NB4 (cell line): ENCODE measurements around the gene PRR15L.
"Not testable (repeated sequence)": the region's sequence is repeated elsewhere in the genome, so short reads cannot be mapped to it uniquely, and the experiment has no call there.

Experiments used
- POLR2A ChIP-seq: IDR thresholded peaks from 2 replicates; pipeline ENCODE4 v1.6.1; 2011; ENCODE audit warnings: mild to moderate bottlenecking; ENCODE audit not compliant: insufficient read length; ENCODE audit errors: extremely low read depth
- TF ChIP-seq, protein P1 (sequence below): IDR thresholded peaks from one replicate; pipeline ENCODE4 v1.5.1; 2012; ENCODE audit warnings: low read depth, low read length

DNA sequence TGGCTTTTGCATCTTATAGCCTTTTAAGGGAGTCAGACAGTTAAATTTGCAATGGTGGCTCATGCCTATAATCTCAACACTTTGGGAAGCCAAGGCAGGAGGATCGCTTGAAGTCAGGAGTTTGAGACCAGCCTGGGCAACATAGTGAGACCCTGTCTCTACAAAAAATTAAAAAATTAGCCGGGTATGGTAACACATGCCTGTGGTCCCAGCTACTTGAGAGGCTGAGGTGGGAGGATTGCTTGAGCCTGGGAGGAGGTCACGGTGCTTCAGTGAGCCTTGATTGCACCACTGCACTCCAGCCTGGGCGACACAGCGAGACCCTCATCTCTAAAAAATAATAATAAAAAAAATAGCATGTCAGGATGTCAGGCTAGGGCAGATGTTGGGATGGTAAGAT is 44.0 kb upstream of the PRR15L start:
- TF ChIP-seq, protein P1, sequence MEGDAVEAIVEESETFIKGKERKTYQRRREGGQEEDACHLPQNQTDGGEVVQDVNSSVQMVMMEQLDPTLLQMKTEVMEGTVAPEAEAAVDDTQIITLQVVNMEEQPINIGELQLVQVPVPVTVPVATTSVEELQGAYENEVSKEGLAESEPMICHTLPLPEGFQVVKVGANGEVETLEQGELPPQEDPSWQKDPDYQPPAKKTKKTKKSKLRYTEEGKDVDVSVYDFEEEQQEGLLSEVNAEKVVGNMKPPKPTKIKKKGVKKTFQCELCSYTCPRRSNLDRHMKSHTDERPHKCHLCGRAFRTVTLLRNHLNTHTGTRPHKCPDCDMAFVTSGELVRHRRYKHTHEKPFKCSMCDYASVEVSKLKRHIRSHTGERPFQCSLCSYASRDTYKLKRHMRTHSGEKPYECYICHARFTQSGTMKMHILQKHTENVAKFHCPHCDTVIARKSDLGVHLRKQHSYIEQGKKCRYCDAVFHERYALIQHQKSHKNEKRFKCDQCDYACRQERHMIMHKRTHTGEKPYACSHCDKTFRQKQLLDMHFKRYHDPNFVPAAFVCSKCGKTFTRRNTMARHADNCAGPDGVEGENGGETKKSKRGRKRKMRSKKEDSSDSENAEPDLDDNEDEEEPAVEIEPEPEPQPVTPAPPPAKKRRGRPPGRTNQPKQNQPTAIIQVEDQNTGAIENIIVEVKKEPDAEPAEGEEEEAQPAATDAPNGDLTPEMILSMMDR: not testable (repeated sequence)
- not testable (repeated sequence) for TF ChIP-seq POLR2A
